IPS-NIHi7 (cell line): ENCODE results near the gene CDC42EP3.
A peak's percentile ranks its signal among the peaks of the same experiment; 100 is the strongest.

Experiments used
- DNase-seq: peaks from one replicate; pipeline ENCODE4 v3.0.0; 2012; ENCODE audit warnings: mixed read lengths; ENCODE audit errors: extremely low spot score

The CDC42EP3 gene

GRCh38 chr2:37671009-37671815, at the start of gene CDC42EP3:
Gene CDC42EP3 (minus strand): TSS chr2:37671642. CDS start chr2:37646587, 25,055 bp downstream.
- peak; percentile 79 for DNase-seq

GRCh38 chr2:37721201-37721560, 49.7 kb upstream of the CDC42EP3 start:
- no peak for DNase-seq

GRCh38 chr2:37720533-37721200, 49.2 kb upstream of the CDC42EP3 start:
- DNase-seq = no peak

GRCh38 chr2:37718515-37719161, 47.2 kb upstream of the CDC42EP3 start:
- no peak for DNase-seq

GRCh38 chr2:37713258-37713700, 41.8 kb upstream of the CDC42EP3 start:
- DNase-seq = no peak

GRCh38 chr2:37711831-37712230, 40.4 kb upstream of the CDC42EP3 start:
- no peak for DNase-seq

GRCh38 chr2:37711308-37711731, 39.9 kb upstream of the CDC42EP3 start:
- DNase-seq = peak; percentile 74

- no peak for DNase-seq
These were observed 37.7 kb upstream of the CDC42EP3 start for GRCh38 chr2:37709111-37709510.

- DNase-seq = no peak
These were observed 36.7 kb upstream of the CDC42EP3 start for GRCh38 chr2:37708146-37708545.

GRCh38 chr2:37707393-37707792, 36.0 kb upstream of the CDC42EP3 start:
- DNase-seq = no peak

GRCh38 chr2:37706334-37707183, 35.1 kb upstream of the CDC42EP3 start:
- DNase-seq = no peak

GRCh38 chr2:37705191-37705590, 33.7 kb upstream of the CDC42EP3 start:
- DNase-seq = no peak

GRCh38 chr2:37698931-37699481, 27.6 kb upstream of the CDC42EP3 start:
- DNase-seq = no peak

GRCh38 chr2:37695336-37695735, 23.9 kb upstream of the CDC42EP3 start:
- DNase-seq = no peak

GRCh38 chr2:37692711-37693110, 21.3 kb upstream of the CDC42EP3 start:
- no peak for DNase-seq

GRCh38 chr2:37689751-37690150, 18.3 kb upstream of the CDC42EP3 start:
- DNase-seq = no peak

- peak; percentile 48 for DNase-seq
These were observed 17.5 kb upstream of the CDC42EP3 start for GRCh38 chr2:37688771-37689468.

GRCh38 chr2:37686792-37687526, 15.5 kb upstream of the CDC42EP3 start:
- DNase-seq = no peak

GRCh38 chr2:37684809-37685208, 13.4 kb upstream of the CDC42EP3 start:
- no peak for DNase-seq
